Daoy (cell line): ENCODE measurements around the gene CCDC85A. TPM values are rescaled to one million over a fixed set of nuclear protein-coding genes. Genes with fewer than 3 reads are reported as not detected.

ENCODE experiments used
- DNase-seq: peaks from one replicate; pipeline ENCODE4 v3.0.0-alpha.2; 2015; ENCODE audit warnings: low read depth
- total RNA-seq: library from RNA; depleted of rRNA; stranded (reverse); fragments of >200 nt; shearing (Covaris generic); gene quantifications from 2 replicates; pipeline ENCODE4 v1.2.3, GENCODE V29; 2014

The CCDC85A gene
- total RNA-seq, 1 experiment from 2014 or later: 0.74 TPM

DNA sequence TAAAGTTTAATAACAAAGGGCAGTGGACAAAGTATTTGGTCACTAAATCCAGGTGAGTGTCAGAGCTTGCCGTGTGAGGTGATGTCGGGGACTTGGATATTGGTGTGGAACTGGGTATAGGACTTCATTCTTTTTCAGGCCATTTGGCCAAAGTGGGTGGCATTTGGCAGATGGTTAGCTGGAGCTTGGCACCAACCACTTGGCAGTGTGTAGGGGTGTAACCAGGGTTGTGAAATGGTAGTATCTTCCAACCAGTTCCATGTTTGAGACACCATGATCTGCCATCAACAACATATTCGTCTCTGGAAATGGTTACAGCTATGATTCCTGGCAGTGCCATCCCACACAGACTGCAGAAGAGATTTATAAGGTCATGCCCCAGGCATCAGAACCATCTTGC is 113.9 kb downstream of the CCDC85A start:
- no peak for DNase-seq

DNA sequence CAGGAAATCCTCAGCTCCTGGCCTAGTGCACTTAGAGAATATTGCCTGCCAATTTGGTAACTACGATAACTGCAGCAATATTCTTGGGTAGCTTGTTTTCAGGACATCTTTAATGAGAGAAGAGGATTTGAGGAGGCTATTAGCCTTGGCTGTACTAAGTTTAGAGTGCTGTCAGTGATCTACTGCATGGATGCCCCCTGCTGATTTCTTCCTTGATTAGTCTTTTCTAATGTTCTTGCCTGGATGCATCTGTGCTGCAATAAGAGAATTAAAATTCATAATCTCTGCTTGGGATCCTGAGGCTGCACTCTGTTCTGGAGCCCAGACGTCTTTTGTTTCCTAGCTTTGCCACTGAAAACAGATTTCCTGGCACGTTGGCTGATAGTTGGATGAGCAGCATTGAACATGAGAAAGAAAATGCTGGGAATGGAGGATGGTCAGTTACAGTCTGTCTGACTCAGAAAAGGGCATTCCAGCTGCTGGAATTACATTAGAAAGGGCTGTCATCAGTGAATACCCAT is 115.4 kb downstream of the CCDC85A start:
- DNase-seq: no peak

- no peak for DNase-seq
Observed at GRCh38 chr2:56309626-56310170, 125.9 kb downstream of the CCDC85A start.

GRCh38 chr2:56313500-56313921 is 129.7 kb downstream of the CCDC85A start:
- DNase-seq: no peak

- no peak for DNase-seq
Observed at GRCh38 chr2:56314371-56314770, 130.6 kb downstream of the CCDC85A start.

GRCh38 chr2:56314796-56315195 is 131.0 kb downstream of the CCDC85A start:
- DNase-seq: no peak

DNA sequence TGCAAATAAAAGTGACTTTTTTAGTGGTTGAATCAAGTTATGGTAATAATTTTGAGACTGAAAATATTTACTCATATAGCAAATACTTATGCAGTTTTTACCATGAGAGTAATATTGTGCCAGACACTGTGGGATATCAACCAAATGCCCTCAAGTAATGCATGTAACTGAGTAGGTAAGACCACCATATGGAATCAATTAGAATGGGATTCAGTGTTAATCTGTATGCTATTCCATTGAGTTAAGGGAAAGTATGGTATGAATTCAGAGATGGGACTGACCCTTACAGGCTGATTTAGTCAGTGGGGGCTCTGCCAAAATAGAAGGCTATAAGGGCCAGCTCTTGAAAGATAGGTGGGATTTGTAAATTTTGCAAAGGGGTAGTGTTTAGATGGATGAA is 131.6 kb downstream of the CCDC85A start:
- DNase-seq: no peak

DNA sequence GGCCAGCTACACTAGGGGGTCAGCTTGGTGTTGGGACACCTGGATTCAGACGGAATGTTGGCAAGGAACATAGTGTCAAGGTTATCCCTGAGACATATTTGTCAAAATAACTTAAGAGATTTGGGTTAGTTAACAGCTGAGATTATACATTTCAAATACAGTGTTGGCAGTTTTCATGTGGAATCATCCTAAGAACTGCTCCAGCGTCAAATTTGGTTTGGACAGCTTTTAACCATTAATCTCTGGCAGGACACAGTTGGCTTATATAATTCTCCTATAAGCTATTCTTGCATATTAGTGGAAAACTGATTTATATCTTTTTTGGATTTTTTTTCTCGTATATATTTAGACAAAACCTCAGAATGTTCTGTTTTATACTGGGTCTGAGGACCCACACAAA is 132.2 kb downstream of the CCDC85A start:
- no peak for DNase-seq

- no peak for DNase-seq
Observed at GRCh38 chr2:56318147-56318546, 134.4 kb downstream of the CCDC85A start.

- no peak for DNase-seq
Observed at GRCh38 chr2:56325661-56326345, 142.0 kb downstream of the CCDC85A start.

GRCh38 chr2:56326346-56326741 is 142.6 kb downstream of the CCDC85A start:
- DNase-seq: no peak

GRCh38 chr2:56331810-56332209 is 148.0 kb downstream of the CCDC85A start:
- DNase-seq: no peak

- DNase-seq: no peak
Observed at GRCh38 chr2:56333812-56334485, 150.2 kb downstream of the CCDC85A start.

DNA sequence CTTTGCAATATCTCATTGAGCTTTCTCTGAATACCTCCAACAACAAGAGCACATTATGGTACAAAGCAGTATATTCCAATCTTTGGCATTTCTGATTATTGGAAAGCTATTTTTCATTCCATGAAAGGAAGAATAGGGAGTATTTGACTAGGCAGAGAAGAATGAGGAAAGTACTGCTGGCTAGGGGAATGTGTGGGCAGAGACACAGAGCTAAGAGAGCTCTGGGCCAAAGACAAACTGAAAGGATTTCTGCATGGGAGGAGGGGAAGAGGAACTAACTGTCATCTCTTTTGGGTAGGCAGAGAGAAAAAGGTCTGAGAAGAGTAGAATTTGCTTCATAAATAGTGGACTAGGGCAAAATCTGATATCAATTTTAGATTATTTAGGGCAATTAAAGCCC is 150.8 kb downstream of the CCDC85A start:
- no peak for DNase-seq

DNA sequence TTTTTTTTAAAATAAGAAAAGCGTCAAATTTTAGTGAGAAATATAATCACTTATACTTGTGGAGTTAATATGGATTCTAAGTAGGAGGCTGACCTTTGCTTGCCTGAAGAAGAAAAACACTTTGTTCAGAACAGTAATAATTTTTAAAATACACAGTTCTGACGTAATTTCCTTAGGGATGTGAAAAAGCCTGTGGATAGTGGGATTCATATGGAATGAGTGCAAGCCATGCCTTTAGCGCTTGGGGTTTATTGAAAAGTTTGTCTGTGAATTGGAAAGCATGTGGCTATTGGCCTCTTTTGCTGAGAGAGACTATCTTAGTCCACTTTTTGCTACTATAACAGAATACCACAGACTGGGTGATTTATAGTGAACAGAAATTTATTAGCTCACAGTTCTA is 151.3 kb downstream of the CCDC85A start:
- DNase-seq: no peak

DNA sequence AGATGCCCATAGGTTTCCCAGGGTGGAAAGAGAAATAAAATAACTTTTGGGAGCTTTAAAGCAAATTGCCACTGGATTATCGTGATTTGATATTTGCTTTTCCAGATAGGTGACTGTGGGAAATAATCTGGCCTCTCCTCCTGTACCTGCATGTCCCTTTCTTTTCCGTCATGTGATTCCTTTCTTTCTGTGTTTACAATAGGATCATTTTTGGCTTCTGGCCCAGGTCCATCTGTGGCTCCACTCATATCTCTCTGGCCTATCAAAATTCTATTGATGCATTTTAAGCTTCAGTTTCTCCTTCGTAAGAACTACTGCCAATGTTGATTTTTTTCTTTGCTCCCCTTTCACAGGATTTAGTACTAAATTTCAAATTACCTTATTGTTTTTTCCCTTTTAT is 153.6 kb downstream of the CCDC85A start:
- no peak for DNase-seq

GRCh38 chr2:56338232-56338631 is 154.4 kb downstream of the CCDC85A start:
- no peak for DNase-seq

DNA sequence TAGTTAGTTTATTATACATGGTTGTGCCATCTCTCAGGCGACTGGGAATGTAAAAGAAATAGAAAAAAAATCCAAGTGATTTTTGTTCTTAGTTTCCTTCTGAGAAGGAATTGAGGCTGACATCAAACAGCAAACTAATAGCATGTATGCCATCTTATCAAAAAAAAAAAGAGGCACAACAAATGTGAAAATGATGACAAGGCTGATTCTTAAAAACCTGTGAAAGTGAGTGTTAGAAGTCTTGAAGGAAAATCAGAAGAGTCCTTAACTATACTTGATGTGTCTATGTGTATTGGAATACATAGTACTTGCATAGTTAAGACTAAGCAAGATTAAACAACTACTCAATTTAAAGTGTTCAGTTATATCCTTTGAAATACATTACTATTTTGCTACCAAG is 161.0 kb downstream of the CCDC85A start:
- DNase-seq: no peak

DNA sequence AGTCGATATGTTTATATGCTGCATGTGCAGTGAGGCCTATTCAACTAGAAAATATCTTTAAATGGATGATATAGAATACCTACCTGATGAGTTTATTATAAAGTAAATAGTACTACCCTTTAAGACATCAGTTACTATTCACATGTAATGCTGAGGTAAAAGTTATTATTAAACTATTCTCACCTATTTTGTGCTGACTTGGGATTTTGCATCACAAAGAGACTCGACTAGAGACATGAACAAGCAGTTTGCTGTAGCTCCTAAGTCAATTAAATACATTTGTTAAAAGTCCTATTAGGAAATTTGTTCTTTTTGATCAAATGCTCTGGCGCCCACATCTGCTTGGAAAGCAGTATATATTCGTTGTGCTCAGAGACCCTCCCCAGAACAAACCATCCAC is 164.1 kb downstream of the CCDC85A start:
- no peak for DNase-seq

GRCh38 chr2:56348392-56349210 is 164.8 kb downstream of the CCDC85A start:
- no peak for DNase-seq

DNA sequence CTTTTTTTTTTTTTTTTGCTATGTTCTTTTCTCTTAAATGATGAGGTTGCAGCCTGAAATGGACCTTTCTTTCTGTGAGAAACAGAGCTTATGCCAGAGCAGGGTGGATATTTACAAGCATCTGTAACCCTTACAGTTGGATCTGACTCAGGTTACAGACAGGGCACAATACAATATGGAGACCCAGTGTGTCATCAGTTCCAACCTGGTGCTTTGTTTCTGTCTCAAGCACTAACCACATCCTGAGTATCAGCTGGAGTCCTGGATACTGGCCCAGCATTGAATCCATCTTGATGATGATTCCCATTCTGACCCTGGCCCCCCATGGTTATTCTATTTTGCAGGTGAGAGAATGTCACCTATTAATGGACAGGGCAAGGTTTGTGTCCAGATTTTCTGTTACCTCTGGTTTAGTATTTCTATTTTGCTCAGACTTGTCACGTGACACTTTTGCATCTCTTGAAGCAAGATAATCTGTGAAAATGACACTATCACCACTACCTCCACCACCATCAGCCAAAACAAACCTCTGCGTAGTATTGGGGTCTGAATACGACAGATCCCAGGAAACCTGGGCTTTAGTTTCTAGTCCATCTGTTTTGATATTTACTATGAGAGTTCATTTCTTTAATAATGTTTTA is 174.0 kb downstream of the CCDC85A start:
- DNase-seq: peak; percentile 73

- DNase-seq: no peak
Observed at GRCh38 chr2:56361844-56362243, 178.1 kb downstream of the CCDC85A start.
